ENCODE results near the gene DLL3.
A peak's percentile ranks its signal among the peaks of the same experiment; 100 is the strongest.
"Not testable (repeated sequence)": the region's sequence is repeated elsewhere in the genome, so short reads cannot be mapped to it uniquely, and the experiment has no call there.

DLL3 gene, protein sequence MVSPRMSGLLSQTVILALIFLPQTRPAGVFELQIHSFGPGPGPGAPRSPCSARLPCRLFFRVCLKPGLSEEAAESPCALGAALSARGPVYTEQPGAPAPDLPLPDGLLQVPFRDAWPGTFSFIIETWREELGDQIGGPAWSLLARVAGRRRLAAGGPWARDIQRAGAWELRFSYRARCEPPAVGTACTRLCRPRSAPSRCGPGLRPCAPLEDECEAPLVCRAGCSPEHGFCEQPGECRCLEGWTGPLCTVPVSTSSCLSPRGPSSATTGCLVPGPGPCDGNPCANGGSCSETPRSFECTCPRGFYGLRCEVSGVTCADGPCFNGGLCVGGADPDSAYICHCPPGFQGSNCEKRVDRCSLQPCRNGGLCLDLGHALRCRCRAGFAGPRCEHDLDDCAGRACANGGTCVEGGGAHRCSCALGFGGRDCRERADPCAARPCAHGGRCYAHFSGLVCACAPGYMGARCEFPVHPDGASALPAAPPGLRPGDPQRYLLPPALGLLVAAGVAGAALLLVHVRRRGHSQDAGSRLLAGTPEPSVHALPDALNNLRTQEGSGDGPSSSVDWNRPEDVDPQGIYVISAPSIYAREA

DNA sequence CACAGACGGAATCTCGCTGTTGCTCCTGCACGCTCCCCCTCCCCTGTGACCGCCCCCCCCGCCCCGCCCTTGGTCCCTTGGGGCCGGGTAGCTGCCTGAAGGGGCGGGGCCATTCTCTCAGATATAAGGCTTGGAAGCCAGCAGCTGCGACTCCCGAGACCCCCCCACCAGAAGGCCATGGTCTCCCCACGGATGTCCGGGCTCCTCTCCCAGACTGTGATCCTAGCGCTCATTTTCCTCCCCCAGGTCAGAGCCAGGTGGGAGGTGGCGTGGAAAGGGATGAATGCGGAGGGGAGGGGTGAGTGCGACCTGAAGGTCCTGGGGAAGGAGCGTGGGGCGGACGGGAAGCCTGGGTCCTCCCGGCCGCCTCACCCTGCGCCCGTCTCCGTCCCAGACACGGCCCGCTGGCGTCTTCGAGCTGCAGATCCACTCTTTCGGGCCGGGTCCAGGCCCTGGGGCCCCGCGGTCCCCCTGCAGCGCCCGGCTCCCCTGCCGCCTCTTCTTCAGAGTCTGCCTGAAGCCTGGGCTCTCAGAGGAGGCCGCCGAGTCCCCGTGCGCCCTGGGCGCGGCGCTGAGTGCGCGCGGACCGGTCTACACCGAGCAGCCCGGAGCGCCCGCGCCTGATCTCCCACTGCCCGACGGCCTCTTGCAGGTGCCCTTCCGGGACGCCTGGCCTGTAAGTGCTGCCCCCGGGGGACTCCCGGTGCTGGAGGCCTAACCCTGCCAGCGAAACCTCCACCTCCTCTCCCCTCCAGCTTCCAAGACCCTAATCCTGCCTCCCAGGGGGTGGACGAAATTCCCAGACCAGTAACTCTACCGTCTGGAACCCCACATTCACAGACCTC is at the start of gene DLL3:
Gene DLL3 (plus strand): TSS at position 150 of the 845 bp plus-strand sequence. CDS start 28 bp downstream, at position 178.
- DNase-seq (ENCODE audit: low read depth), result no peak

DNA sequence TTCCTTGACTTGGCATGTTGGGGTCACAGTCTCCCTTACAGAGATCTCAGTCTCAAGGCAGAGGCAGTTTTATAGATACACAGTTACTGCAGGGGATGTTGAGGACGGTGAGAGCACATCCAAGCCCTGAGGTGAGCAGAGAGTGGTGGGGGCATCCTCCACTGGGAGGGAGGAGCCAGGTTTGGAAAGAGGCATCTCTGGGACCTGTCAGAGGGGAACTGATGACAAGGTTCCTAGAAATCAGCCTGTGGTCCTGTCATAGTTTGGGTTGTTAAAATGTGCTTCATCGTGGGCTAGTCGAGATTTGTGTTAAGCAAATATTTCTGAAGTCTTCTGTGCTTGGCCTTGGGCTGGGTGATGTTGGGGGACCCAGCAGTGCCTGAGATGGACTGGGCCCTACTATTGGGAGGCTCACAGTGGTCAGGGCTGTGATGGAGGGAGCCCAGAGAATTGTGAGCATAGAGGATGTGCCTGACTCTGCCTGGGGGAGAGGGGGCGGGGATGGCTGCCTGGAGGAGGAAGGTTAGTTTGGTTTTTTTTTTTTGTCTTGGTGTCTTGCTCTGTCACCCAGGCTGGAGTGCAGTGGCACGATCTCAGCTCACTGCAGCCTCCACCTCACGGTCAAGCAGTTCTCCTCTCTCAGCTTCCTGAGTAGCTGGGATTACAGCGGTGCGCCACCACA is 49.5 kb upstream of the DLL3 start:
- DNase-seq (ENCODE audit: low read depth), result no peak

DNA sequence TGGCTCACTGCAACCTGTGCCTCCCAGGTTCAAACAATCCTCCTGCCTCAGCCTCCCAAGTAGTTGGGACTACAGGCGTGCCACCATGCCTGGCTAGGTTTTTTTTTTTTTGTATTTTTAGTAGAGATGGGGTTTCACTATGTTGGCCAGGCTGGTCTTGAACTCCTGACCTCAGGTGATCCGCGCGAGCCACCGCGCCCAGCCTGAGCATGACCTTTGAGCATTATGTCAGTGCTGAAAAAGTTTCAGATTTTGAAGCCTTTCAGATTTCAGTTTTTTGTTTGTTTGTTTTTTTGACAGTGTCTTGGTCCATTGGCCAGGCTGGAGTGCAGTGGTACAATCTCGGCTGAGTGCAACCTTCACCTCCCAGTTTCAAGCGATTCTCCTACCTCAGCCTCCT is 47.5 kb upstream of the DLL3 start:
- not testable (repeated sequence) for DNase-seq (ENCODE audit: low read depth)

DNA sequence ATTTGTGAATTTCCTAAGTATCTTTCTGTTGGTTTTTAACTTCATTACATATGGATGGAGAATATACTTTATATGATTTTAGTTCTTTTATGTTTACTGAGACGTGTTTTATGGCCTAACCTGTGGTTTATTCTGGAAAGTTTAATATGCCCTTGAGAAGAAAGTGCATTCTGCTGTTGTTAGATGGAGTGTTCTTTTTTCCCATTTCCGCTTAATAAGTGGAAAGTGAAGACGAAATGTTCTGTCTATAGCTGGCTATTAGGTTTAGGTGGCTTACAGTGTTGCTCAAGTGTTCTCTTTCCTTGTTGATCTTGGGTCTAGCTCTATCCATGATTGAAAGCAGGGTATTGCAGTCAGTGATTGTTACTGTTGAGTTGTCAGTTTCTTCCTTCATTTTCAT is 35.3 kb upstream of the DLL3 start:
- no peak for DNase-seq (ENCODE audit: low read depth)

DNA sequence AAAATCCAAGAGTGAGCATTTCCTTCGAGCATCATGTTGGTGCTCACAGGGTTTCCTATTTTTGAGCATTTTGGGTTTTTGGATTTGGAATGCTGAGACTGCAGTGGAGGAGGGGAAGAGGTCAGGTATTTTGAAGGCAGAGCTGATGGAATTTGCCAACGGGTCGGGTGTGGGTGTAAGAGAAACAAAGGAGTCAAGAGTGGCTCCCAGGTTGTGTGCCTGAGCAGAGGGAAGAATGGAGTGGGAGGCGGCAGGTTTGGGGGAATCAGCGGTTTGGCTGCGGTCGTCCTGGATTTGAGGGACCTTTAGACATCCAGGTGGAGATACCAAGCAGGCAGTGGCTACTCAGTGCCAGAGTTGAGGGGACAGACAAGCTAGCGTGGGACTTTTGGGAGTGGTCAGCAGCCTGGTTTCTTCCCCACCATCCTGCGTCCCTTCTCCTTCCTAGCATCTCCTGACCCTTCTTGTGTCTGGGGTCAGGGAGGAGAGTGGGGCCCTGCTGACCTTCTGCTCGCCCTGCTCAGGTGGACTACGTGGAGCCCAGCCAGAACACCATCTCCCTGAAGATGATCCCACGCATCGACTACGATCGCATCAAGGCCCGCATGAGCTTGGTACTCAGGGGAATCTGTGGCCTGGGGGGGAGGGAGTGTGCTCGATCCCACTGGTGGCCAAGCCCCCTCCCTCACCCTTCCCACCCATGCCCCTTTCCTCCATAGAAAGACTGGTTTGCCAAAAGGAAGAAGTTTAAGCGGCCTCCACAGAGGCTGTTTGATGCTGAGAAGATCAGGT is 32.6 kb upstream of the DLL3 start:
- no peak for DNase-seq (ENCODE audit: low read depth)

DNA sequence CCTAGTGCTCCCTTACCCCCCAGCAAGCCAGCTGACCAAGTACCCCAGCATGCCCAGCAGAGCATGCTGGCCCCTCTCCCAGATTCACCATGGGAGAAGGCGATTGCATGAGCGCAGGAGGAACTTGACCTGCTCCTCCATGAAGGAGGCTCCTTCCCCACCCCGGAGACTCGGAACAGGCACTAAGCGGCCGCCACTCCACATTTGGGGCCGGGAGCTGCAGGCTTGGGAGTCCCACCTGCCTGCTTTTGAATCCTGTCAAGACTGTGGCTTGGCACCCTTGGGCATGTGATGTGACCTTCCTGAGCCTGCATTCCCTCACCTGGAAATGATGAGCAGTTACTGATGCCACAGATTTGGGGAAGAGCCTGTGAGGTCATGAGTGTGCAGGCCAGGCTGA is 30.8 kb upstream of the DLL3 start:
- DNase-seq (ENCODE audit: low read depth), result no peak

DNA sequence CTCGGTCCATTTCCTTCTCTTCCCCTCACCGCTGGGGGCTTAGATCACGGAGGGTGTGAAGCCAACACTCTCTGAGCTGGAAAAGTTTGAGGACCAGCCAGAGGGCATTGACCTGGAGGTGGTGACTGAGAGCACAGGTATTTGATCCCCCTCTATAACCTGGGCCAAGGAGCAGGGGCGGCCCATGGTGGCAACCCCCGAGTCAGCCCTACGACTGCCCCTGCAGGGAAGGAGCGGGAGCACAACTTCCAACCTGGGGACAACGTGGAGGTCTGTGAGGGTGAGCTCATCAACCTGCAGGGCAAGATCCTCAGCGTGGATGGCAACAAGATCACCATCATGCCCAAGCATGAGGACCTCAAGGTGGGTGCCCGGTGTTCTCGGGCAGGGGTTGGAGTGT is 29.7 kb upstream of the DLL3 start:
- no peak for DNase-seq (ENCODE audit: low read depth)

DNA sequence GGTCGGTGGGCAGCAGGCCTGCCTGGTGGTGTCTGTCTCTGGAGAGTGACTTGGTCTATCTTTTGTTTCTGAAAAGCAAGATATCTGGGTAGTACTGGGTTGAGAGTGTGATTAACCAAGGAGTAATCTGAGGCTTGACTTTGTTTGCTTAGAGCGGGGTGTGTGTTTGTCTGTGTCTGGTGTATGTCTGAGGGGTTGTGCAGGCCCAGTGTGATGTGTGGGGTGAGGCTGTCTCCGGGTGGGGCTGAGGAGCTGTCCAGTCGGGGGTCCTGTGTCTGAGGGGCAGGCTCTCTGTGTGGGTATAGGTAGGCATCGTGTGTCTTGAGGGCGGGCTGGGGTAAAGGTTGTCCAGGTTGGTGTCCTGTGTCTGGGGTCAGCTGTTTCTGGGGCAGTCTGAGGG is 29.2 kb upstream of the DLL3 start:
- no peak for DNase-seq (ENCODE audit: low read depth)

DNA sequence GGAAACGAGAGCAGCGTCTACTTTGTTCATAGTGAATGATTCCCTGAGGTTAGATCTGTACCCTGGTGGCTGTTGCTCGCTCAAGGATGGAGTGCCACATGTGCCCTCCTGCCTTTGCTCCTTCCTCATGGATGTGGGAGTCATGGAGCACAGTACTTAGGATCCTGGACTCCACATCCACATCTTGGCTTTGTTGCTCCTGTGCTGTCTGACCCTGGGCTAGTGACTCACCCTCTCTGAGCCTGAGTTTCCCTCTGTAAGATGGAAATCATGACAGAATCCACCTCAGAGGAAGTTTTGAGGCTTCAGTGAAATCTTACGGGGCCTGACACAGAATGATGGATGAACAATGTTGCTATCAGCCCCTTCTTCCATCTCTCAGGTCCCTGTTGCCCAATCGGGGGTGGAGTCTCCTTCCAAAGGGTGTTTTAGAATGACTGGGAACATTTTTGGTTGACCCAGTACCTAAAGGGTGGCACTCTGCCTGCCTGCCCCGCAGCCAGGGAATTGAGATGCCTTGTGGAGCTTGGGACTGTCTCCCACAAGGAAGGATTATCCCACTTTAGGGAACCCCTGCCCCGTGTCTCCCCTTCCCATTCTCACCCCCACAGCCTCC is 27.9 kb upstream of the DLL3 start:
- no peak for DNase-seq (ENCODE audit: low read depth)

DNA sequence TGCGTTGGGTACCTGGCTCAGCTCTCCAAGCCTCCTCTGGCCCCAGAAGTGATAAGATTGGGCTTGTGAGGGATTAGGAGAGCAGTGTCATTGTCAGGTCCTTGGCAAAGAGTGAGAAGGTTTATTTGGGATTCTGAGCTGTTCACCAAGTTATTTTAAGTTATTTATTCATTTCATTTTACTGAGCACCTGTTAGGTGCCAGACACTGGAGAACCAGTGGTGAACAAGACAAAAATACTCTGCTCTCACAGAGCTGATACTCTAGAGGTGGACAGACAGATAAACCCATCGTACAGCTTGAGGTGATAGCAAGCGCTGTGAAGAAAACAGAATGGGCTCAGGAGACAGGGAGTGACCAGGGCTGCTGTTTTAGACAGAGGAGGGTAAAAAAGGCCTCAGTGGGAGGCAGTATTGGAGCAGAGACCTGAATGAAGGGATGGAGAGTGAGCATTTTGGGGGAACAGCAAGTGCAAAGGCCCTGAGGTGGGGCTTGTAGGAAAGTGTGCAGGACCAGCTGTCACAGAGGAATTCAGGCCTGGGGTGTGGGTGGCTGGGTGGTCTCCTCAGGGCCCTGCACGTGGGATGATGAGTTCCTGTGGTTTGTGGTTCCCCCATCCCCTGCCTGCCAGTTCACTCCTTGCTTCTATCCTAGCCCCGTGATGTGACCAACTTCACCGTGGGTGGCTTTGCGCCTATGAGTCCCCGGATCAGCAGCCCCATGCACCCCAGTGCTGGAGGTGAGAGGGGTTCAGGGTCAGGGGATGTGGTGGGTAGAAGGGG is 26.8 kb upstream of the DLL3 start:
- DNase-seq (ENCODE audit: low read depth), result no peak

DNA sequence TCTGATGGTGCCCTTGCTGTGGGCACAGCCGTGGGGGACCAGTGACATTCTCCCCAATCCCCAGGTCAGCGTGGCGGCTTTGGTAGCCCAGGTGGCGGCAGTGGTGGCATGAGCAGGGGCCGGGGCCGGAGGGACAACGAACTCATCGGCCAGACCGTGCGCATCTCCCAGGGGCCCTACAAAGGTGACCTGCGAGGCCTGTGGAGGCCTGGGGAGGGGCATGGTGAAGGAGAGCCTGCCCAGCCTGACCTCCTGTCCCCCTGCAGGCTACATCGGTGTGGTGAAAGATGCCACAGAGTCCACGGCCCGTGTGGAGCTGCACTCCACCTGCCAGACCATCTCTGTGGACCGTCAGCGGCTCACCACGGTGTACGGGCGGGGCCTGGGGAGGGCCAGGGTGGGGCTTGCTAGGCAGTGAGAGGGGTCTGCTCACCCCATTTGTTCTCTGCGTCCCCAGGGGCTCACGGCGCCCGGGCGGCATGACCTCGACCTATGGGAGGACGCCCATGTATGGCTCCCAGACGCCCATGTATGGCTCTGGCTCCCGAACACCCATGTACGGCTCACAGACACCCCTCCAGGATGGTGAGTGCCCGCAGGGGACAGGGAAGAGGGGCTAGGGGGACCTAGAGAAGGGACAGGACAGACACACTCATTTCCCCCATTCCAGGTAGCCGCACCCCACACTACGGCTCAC is 25.9 kb upstream of the DLL3 start:
- DNase-seq (ENCODE audit: low read depth), result no peak

DNA sequence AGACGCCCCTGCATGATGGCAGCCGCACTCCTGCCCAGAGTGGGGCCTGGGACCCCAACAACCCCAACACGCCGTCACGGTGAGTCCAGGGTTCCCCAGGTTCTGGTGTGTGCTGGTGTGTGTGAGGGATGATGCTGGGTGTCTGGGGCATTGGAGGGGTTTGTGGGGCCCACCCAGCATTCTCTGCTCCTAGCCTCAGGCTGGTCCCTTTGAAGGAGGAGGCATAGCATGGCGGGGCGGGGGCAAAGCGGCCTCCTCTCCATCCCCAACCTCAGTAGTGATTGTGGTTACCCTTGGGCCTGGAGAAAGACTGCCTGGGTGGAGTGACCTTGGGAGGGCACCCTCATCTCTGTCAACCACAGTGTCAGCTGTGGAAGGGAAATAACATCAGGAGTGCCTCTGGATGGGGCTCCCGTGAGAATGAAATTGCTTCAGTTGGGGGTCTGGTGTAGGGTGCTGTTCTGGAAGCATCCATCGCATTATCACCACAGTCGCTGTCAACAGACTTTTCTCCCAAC is 25.2 kb upstream of the DLL3 start:
- no peak for DNase-seq (ENCODE audit: low read depth)

DNA sequence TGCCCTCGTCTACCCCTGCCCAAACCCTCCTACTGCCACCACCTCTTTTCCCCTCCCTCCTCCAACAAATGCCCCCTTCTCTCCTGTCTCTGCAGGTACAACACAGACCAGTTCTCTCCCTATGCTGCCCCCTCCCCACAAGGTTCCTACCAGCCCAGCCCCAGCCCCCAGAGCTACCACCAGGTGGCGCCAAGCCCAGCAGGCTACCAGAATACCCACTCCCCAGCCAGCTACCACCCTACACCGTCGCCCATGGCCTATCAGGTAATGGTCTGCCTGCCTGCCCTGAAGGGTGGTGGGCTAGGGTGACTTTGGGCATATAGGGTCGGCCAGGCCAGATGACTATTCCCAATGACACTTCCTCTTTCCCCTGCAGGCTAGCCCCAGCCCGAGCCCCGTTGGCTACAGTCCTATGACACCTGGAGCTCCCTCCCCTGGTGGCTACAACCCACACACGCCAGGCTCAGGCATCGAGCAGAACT is 24.6 kb upstream of the DLL3 start:
- DNase-seq (ENCODE audit: low read depth), result peak; percentile 56

DNA sequence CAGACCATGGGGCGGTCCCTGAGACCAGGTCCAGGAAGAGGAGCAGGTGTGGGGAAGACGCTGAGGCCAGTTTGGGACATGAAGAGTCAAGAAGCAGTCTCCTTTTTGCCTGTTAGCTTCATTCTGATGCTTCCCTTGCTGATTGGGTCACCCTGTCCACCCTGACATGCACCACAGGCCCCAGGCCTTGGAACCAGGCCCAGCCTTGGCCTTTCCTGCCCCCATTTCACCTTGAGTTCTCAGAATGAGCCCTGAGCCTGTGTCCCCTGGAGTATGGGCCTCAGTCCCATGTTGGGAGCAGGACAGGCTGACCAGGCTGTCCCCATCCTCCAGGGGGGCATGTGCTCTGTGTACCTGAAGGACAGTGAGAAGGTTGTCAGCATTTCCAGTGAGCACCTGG is 23.0 kb upstream of the DLL3 start:
- no peak for DNase-seq (ENCODE audit: low read depth)

DNA sequence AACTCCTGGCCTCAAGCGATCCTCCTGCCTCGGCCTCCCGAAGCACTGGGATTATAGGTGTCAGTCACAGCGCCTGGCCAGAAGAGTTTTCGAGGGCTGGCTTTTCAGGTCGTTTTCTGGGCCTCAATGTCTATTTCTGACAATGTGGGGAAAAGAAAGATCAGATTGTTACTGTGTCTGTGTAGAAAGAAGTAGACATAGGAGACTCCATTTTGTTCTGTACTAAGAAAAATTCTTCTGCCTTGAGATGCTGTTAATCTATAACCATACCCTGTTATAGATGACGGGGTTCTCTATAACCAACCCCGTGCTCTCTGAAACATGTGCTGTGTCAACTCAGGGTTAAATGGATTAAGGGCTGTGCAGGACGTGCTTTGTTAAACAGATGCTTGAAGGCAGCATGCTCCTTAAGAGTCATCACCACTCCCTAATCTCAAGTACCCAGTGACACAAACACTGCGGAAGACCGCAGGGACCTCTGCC is 19.4 kb upstream of the DLL3 start:
- DNase-seq (ENCODE audit: low read depth), result not testable (repeated sequence)

DNA sequence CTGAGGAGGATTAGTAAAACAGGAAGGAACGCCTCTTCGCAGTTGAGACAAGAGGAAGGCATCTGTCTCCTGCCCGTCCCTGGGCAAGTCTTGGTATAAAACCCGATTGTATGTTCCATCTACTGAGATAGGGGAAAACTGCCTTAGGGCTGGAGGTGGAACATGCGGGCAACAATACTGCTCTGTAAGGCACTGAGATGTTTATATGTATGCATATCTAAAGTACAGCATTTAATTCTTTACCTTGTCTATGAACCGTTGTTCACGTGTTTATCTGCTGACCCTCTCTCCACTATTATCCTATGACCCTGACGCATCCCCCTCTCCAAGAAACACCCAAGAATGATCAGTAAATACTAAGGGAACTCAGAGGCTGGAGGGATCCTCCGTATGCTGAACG is 18.8 kb upstream of the DLL3 start:
- no peak for DNase-seq (ENCODE audit: low read depth)

DNA sequence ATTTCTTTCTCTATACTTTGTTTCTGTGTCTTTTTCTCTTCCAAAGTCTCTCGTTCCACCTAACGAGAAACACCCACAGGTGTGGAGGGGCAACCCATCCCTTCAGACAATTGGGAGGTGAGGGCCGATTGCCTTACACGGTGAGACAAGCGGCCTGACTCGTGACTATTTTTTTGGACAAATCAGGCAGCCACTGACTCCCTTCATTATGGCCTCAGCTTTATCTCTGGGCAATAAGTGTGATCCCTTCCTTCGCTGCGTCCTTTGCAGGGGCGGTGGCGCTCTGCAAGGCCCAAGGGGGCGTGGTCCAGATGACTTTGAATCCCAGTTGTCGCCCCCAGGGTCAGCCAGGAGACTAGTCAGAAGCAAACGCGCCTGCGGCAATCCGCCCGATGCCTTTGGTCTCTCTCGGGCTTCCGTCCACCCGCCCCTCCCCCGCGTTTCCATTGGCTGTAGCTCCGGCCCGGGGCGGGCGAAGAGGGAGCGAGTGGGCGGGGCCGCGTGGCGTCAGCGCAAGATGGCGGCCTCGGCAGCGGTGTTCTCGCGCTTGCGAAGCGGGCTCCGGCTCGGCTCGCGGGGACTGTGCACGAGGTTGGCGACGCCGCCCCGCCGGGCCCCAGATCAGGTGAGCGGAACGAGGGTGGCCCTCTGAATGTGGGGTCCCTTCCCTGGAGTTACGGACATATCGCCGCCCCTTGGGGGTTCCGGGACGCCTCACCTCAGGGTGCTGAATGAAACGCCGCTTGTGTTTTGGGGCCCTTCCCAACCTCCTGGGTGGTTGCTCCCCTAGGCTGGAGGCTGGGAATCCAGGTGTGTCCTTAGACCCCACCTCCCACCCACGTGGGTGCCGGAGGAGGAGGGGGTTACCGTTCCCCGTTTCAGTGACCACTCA is 18.2 kb upstream of the DLL3 start, which contains the start of gene TIMM50:
Gene TIMM50 (plus strand): TSS at position 502 of the 892 bp plus-strand sequence. CDS start 16 bp downstream, at position 518.
- peak; percentile 98 for DNase-seq (ENCODE audit: low read depth)

DNA sequence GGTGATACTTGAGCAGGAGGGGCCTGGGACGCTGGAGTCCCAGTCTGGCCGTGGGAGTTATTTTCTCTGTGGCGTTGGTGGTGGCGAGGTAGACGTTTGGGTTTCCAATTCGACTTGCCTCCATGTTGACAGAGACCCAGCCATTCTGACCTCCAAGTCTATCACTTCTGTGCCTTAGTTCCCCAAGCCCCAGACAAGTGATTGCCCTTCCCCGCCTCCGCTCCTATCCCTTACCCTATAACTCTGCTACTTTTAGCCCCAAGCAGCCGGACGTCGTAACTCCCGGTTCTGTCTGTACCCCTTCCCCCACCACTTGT is 17.6 kb upstream of the DLL3 start:
- no peak for DNase-seq (ENCODE audit: low read depth)

Measured in stimulated activated CD8-positive, alpha-beta memory T cell treated with anti-CD3 and anti-CD28 coated beads, Interleukin-4, amount 100 ng/mL, for 24 hours (primary cell).